Keratinocyte (primary cell): ENCODE results near the gene RBL1. TPM values are rescaled to one million over a fixed set of nuclear protein-coding genes. Genes with fewer than 3 reads are reported as not detected.

ENCODE experiments used
- DNase-seq: peaks from one replicate; pipeline ENCODE4 v3.0.0-alpha.2; 2011; ENCODE audit warnings: low read depth, missing footprints, low spot score
- FAIRE-seq: peaks from 2 replicates; lab custom pipeline; 2011; peaks lifted over from hg19 to GRCh38; lab: Jason Lieb, UNC
- H2AFZ ChIP-seq: 2 replicates; pipeline ENCODE4 v1.6.0; 2012; ENCODE audit warnings: low read length, control low read depth, inconsistent platforms; ENCODE audit not compliant: control insufficient read depth
- H3K27ac ChIP-seq: 2 replicates; pipeline ENCODE4 v1.5.1; 2011; ENCODE audit warnings: low read length; ENCODE audit not compliant: control insufficient read depth, insufficient read depth
- H3K27me3 ChIP-seq: 3 replicates; pipeline ENCODE4 v1.6.0; 2011; ENCODE audit warnings: low read length; ENCODE audit not compliant: control insufficient read depth, insufficient read depth; ENCODE audit errors: extremely low read depth
- H3K36me3 ChIP-seq, 2 experiments: 2 replicates in 1 of 2; 3 replicates in 1 of 2; pipeline ENCODE4 v1.5.1; 2011; ENCODE audit warnings: low read length in 2 of 2, mild to moderate bottlenecking in 1 of 2; ENCODE audit not compliant: control insufficient read depth in 2 of 2, insufficient read depth in 2 of 2; ENCODE audit errors: extremely low read depth in 1 of 2
- H3K4me1 ChIP-seq: 3 replicates; pipeline ENCODE4 v1.5.1; 2011; ENCODE audit warnings: low read length; ENCODE audit not compliant: control insufficient read depth, insufficient read depth; ENCODE audit errors: extremely low read depth
- H3K4me2 ChIP-seq: 3 replicates; pipeline ENCODE4 v1.6.0; 2011; ENCODE audit warnings: low read depth, low read length; ENCODE audit not compliant: control insufficient read depth, insufficient read depth; ENCODE audit errors: extremely low read depth
- H3K4me3 ChIP-seq, 3 experiments: fragments of 200-600 bp in 1 of 3; sonication (generic) in 1 of 3; 2 replicates in 2 of 3; 3 replicates in 1 of 3; pipeline ENCODE4 v1.5.1; 2011 to 2016; ENCODE audit warnings: low read length in 3 of 3, mild to moderate bottlenecking in 3 of 3, control low read depth in 2 of 3, inconsistent platforms in 1 of 3, low read depth in 1 of 3, mixed read lengths in 1 of 3, mixed run types in 1 of 3, moderate library complexity in 1 of 3; ENCODE audit not compliant: control insufficient read depth in 2 of 3, insufficient read depth in 2 of 3; ENCODE audit errors: extremely low read depth in 1 of 3
- H3K79me2 ChIP-seq: 2 replicates; pipeline ENCODE4 v1.6.0; 2012; ENCODE audit warnings: low read length; ENCODE audit not compliant: control insufficient read depth, insufficient read depth
- H3K9ac ChIP-seq: 3 replicates; pipeline ENCODE4 v1.6.0; 2011; ENCODE audit warnings: low read length; ENCODE audit not compliant: control insufficient read depth, insufficient read depth; ENCODE audit errors: extremely low read depth
- H3K9me1 ChIP-seq: 3 replicates; pipeline ENCODE4 v1.6.0; 2011; ENCODE audit warnings: low read length; ENCODE audit not compliant: control insufficient read depth, insufficient read depth; ENCODE audit errors: extremely low read depth
- H3K9me3 ChIP-seq: 2 replicates; pipeline ENCODE4 v1.5.1; 2012; ENCODE audit warnings: low read depth, low read length; ENCODE audit not compliant: control insufficient read depth
- H4K20me1 ChIP-seq: 3 replicates; pipeline ENCODE4 v1.6.0; 2011; ENCODE audit warnings: low read length; ENCODE audit not compliant: control insufficient read depth, insufficient read depth; ENCODE audit errors: extremely low read depth
- EZH2 ChIP-seq: IDR thresholded peaks from one replicate; pipeline ENCODE4 v1.6.1; 2012; ENCODE audit warnings: inconsistent platforms, mild to moderate bottlenecking, low read length, moderate library complexity
- dilution Hi-C: fragments of 300-500 bp; cut with MboI; formaldehyde crosslinking; loops from one replicate; pipeline ENCODE4 v1.7.0; 2020; ENCODE audit warnings: low sequenced_read_pairs; ENCODE audit not compliant: extremely low pct_ligation_motif_present
- polyA plus RNA-seq, 5 experiments: library from polyadenylated mRNA; depleted of rRNA in 3 of 5; stranded (reverse) in 3 of 5; stranded (forward) in 1 of 5; unstranded in 1 of 5; fragments of >200 nt; gene quantifications; 1 replicate in 1 of 5; 2 replicates in 3 of 5; 3 replicates in 1 of 5; pipeline versions ENCODE4 v1.2.1 to v1.2.3, GENCODE V29; 2011 to 2012; ENCODE audit warnings: missing spikeins in 2 of 5, low read depth in 1 of 5, low replicate concordance in 1 of 5
- TF ChIP-seq, protein P1 (sequence below), 3 experiments: IDR thresholded peaks in 1 of 3; conservative IDR thresholded peaks in 1 of 3; optimal IDR thresholded peaks in 1 of 3; 2 replicates in 2 of 3; 3 replicates in 1 of 3; pipeline versions ENCODE3 to v1.5.1; 2011; ENCODE audit warnings: low read length in 3 of 3, mild to moderate bottlenecking in 3 of 3, moderate library complexity in 2 of 3, control low read depth in 1 of 3, inconsistent platforms in 1 of 3; ENCODE audit not compliant: insufficient read depth in 2 of 3; ENCODE audit errors: extremely low read depth in 1 of 3

The RBL1 gene
- polyA plus RNA-seq, 1 donor (not counting 4 experiments of a cell fraction or from before 2014, with no cell fraction given) = 4.5 TPM

DNA sequence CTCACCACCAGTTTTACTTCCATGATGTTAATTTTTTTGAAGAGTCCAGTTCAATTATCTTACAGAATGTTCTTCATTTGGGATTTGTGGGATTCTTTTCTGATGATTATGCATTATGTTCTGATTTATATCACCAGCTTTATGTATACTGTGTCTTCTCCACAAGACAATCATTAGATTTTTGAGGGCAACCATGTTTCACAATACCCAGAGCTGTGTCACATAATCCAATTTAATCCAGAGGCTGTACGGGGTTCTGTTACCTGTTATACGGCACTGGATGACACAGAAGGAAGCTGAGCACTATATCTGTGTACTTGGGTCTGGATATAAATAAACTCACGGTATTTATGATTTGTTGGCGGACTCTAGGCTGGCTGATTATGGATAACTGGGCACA, 41.8 kb upstream of the RBL1 start:
- Histone ChIP-seq H3K4me3 (no peak overlapping the region), H2AFZ (no peak overlapping the region), H3K27ac (no peak overlapping the region), H3K9me3 (no peaks in the 10 kb centered on the region), H3K4me2 (no peak overlapping the region), H3K36me3 (no peaks in the 10 kb centered on the region), H3K9me1 (no peaks in the 10 kb centered on the region), H3K79me2 (no peaks in the 10 kb centered on the region), H3K4me1 (no peaks in the 10 kb centered on the region), H3K27me3 (peaks cover 4% of the 10 kb centered on the region), H4K20me1 (no peaks in the 10 kb centered on the region), H3K9ac (no peak overlapping the region)
- dilution Hi-C loops = no loop called here
- DNase-seq (no peak), FAIRE-seq (no peak)
- TF ChIP-seq, protein P1, sequence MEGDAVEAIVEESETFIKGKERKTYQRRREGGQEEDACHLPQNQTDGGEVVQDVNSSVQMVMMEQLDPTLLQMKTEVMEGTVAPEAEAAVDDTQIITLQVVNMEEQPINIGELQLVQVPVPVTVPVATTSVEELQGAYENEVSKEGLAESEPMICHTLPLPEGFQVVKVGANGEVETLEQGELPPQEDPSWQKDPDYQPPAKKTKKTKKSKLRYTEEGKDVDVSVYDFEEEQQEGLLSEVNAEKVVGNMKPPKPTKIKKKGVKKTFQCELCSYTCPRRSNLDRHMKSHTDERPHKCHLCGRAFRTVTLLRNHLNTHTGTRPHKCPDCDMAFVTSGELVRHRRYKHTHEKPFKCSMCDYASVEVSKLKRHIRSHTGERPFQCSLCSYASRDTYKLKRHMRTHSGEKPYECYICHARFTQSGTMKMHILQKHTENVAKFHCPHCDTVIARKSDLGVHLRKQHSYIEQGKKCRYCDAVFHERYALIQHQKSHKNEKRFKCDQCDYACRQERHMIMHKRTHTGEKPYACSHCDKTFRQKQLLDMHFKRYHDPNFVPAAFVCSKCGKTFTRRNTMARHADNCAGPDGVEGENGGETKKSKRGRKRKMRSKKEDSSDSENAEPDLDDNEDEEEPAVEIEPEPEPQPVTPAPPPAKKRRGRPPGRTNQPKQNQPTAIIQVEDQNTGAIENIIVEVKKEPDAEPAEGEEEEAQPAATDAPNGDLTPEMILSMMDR (optimal IDR thresholded peaks at IDR 0.05 in 1 of 3, IDR thresholded peaks at IDR 0.05 in 1 of 3, conservative IDR thresholded peaks at IDR 0.05 in 1 of 3; ENCODE audit: extremely low read depth in 1 of 3, insufficient read depth in 2 of 3, low read length in 3 of 3) = no peak
- no peak for TF ChIP-seq EZH2

GRCh38 chr20:37133952-37134351, 38.2 kb upstream of the RBL1 start:
- H3K27me3 ChIP-seq = peaks cover 6% of the 10 kb centered on the region
- dilution Hi-C loops = no loop called here

More at GRCh38 chr20:37133952-37134351, 38.2 kb upstream of the RBL1 start:
- no peaks in the 10 kb centered on the region for H3K36me3 ChIP-seq
- no peaks in the 10 kb centered on the region for H4K20me1 ChIP-seq
- H3K9ac ChIP-seq = no peak overlapping the region
- H3K4me3 ChIP-seq = no peak overlapping the region
- H3K27ac ChIP-seq = no peak overlapping the region
- H3K9me3 ChIP-seq = no peaks in the 10 kb centered on the region
- H3K79me2 ChIP-seq = no peaks in the 10 kb centered on the region
- no peaks in the 10 kb centered on the region for H3K4me1 ChIP-seq
- H2AFZ ChIP-seq = no peak overlapping the region
- no peaks in the 10 kb centered on the region for H3K9me1 ChIP-seq
- DNase-seq (no peak), FAIRE-seq (no peak)
- no peak for TF ChIP-seq EZH2
- TF ChIP-seq, protein P1 (optimal IDR thresholded peaks at IDR 0.05 in 1 of 3, IDR thresholded peaks at IDR 0.05 in 1 of 3, conservative IDR thresholded peaks at IDR 0.05 in 1 of 3; ENCODE audit: extremely low read depth in 1 of 3, insufficient read depth in 2 of 3, low read length in 3 of 3) = no peak
- H3K4me2 ChIP-seq = no peak overlapping the region
